Posterior vena cava (tissue), 2 donors: ENCODE data around the gene SCOC. TPM values are rescaled to one million over a fixed set of nuclear protein-coding genes. Genes with fewer than 3 reads are reported as not detected.

Experiments used
- DNase-seq: peaks from one replicate; pipeline ENCODE4 v3.0.0-alpha.2; 2020; ENCODE audit warnings: low spot score
- intact Hi-C, 2 donors: fragments of 100-400 bp; cut with DNase I; formaldehyde crosslinking; loops; one replicate each; pipeline versions ENCODE4 v1.14.1 to v1.14.2; 2022 to 2023
- total RNA-seq, 2 donors: library from RNA; stranded (reverse); fragmentation: NEBNext Ultra II Directional; extraction: Animal tissue kit (Norgen Biotek cat#: 25700); gene quantifications; one replicate each; pipeline ENCODE4 v1.2.1, GENCODE V29; 2021
- donor health status: DM: yes; HTN: yes; CAD: no.
- donor health status: DM: yes; HTN: yes; CAD: no.

SCOC gene
- total RNA-seq, 2 donors from 2014 or later, result 62.2 to 63.7 TPM

DNA sequence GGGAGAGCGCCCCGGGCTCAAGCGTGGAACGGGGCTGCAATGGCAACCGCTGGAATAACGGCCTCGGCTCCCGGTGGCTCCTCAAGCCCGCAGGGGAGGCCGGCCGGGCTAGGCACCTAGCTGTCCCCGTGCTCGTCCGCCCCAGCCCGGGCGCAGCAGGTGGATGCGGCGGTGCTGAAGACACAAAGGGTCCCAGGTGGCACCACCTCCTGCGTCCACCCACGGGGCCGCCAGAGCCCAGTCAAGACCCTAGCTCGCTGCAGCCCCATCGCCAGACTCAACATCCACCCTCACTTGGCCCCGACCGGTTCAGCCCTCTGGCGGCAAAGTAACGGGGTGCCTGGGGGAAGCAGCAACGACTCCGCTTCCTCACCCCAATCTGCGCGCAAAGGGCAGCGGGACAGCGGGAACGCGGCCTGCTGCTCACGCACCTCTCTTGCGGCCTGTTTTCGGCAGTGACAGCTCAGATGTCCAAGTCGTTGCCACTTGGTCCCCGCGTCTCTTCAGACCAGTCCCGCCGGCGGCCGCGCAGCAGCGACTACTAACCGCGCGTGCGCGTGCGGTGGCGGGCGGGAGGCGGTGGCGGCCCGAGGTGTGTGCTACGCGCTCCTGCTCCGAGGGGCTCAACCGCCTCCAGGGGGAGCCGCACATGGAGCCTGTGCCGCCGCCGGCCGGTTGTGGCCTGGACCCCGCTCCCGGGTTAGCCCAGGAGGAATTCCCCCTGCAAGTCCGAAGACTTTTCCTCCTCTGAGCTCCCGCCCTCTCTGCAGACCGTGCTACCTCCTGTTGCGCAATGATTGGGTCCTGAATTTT lies 53.9 kb downstream of the SCOC start, which contains the start of gene CLGN:
CLGN (minus strand) TSS at position 543 of the 813 bp plus-strand sequence. CDS start 14,570 bp downstream, outside the sequence.
- intact Hi-C loops, result no loop called here
- peak; percentile 84 for DNase-seq

DNA sequence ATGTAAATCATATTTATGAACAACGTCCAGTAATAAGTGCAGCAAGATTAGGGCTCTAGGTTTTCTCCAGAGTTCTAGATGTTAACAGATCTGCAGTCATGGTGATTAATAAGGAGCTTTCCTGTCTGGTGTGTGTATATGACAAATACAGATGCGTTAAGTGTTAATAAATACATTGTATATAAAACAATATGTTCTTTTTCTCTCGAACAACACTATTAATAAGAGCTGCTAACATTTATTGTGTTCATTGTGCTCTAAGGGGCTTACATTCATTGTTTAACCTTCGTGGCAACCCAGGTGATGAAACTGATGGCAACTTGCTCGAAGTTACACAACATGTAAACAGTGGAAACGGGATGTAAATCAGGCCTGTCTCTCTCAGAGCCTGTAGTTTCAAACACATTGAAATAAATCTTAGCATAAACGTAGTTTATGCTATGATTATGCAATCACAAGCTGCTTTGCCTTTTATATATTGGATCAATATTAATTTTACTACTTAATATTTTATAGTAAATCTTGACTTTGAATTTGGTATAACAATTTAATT lies 54.5 kb downstream of the SCOC start:
- intact Hi-C loops, result no loop called here
- DNase-seq, result no peak

Other genes with a start within 250 kb of the SCOC start
- gene MAML3, start 219.5 kb upstream of the SCOC start, total RNA-seq, result 1 to 10 TPM; 6.3 to 6.5 TPM
- gene CLGN, start 54.0 kb downstream of the SCOC start, total RNA-seq, result under 1 TPM; 0.52 to 0.74 TPM
- not detected for gene MGAT4D, start 124.6 kb downstream of the SCOC start, total RNA-seq
- 10 to 100 TPM; 21.8 to 24.3 TPM for gene ELMOD2, start 150.5 kb downstream of the SCOC start, total RNA-seq
- gene UCP1, start 195.3 kb downstream of the SCOC start, total RNA-seq, result not detected